Thyroid gland (tissue), 4 donors: ENCODE data around the gene OR6A2. TPM values are rescaled to one million over a fixed set of nuclear protein-coding genes. Genes with fewer than 3 reads are reported as not detected.
"Not testable (repeated sequence)": the region's sequence is repeated elsewhere in the genome, so short reads cannot be mapped to it uniquely, and the experiment has no call there.

ENCODE experiments used
- DNase-seq, 2 donors: peaks; one replicate each; pipeline ENCODE4 v3.0.0-alpha.2; 2019
- H3K27ac ChIP-seq, 3 donors: fragments of 200-600 bp; sonication (generic); 1 replicate in 2 of 3; 2 replicates in 1 of 3; pipeline ENCODE4 v1.5.1; 2016 to 2019; ENCODE audit warnings: mild to moderate bottlenecking in 1 of 3, moderate library complexity in 1 of 3
- H3K27me3 ChIP-seq: fragments of 200-600 bp; sonication (generic); one replicate; pipeline ENCODE4 v1.5.1; 2019
- H3K36me3 ChIP-seq, 2 donors: fragments of 200-600 bp; sonication (generic); one replicate each; pipeline ENCODE4 v1.5.1; 2016 to 2019
- H3K4me1 ChIP-seq, 2 donors: fragments of 200-600 bp; sonication (generic); one replicate each; pipeline ENCODE4 v1.5.1; 2017 to 2019
- H3K4me3 ChIP-seq, 3 donors: fragments of 200-600 bp; sonication (generic); replicated peaks in 1 of 3; 1 replicate in 2 of 3; 2 replicates in 1 of 3; pipeline ENCODE4 v1.5.1; 2016; ENCODE audit warnings: mild to moderate bottlenecking in 1 of 3
- H3K9me3 ChIP-seq: fragments of 200-600 bp; sonication (generic); one replicate; pipeline ENCODE4 v1.5.1; 2017
- POLR2A ChIP-seq, 2 donors: fragments of 450-650 bp; IDR thresholded peaks; one replicate each; pipeline ENCODE4 v1.6.1; 2017; ENCODE audit warnings: antibody characterized with exemption in 2 of 2, mild to moderate bottlenecking in 2 of 2, moderate library complexity in 1 of 2
- WGBS, 2 donors: methylation state at CpG; one replicate each; pipeline ENCODE4 v1.1.5; 2017; 5-methylcytosine and 5-hydroxymethylcytosine counted together
- intact Hi-C: fragments of 100-400 bp; cut with DNase I; formaldehyde crosslinking; loops from one replicate; pipeline ENCODE4 v1.15.1; 2023
- total RNA-seq, 4 donors: library from RNA; depleted of rRNA; stranded (reverse); fragments of >200 nt; gene quantifications; one replicate each; pipeline ENCODE4 v1.2.3, GENCODE V29; 2016
- TF ChIP-seq, protein P1 (sequence below), 6 experiments: fragments of 200-600 bp in 3 of 6; fragments of 450-650 bp in 3 of 6; sonication (generic) in 3 of 6; IDR thresholded peaks; one replicate each; pipeline ENCODE4 v1.5.1; 2016 to 2019; ENCODE audit warnings: antibody characterized with exemption in 6 of 6, mild to moderate bottlenecking in 2 of 6, inconsistent platforms in 1 of 6, moderate library complexity in 1 of 6

The OR6A2 gene
- total RNA-seq, 4 donors from 2014 or later, result 0.27 to 0.92 (median 0.67) TPM

DNA sequence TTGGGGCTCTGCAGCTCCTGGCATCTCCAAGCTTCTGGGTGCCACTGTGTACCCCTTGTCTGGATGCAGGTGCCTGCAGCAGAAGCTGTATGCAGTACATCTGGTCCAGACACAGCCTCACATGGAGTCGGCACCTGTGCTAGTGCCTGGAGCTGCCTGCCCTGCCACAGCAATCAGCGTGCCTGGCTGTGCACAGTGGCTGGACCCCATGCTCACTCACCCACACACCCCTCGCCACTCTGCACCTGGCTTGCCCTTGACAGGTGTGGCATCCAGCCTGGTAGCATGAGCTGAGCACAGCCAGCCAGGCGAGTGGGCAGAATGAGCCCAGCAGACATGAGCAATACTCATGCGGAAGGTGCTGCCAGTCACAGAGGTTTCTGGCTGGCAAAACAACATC lies 19.5 kb upstream of the OR6A2 start:
- Histone ChIP-seq H3K27me3 (no peaks in the 10 kb centered on the region), H3K36me3 (no peaks in the 10 kb centered on the region), H3K9me3 (no peaks in the 10 kb centered on the region), H3K4me3 (no peak overlapping the region), H3K27ac (no peak overlapping the region), H3K4me1 (no peaks in the 10 kb centered on the region)
- 98 to 100% methylated on average over 3 to 4 of the region's 5 CpGs for WGBS, 2 donors
- intact Hi-C loops, result no loop called here
- DNase-seq, result no peak
- TF ChIP-seq, protein P1, sequence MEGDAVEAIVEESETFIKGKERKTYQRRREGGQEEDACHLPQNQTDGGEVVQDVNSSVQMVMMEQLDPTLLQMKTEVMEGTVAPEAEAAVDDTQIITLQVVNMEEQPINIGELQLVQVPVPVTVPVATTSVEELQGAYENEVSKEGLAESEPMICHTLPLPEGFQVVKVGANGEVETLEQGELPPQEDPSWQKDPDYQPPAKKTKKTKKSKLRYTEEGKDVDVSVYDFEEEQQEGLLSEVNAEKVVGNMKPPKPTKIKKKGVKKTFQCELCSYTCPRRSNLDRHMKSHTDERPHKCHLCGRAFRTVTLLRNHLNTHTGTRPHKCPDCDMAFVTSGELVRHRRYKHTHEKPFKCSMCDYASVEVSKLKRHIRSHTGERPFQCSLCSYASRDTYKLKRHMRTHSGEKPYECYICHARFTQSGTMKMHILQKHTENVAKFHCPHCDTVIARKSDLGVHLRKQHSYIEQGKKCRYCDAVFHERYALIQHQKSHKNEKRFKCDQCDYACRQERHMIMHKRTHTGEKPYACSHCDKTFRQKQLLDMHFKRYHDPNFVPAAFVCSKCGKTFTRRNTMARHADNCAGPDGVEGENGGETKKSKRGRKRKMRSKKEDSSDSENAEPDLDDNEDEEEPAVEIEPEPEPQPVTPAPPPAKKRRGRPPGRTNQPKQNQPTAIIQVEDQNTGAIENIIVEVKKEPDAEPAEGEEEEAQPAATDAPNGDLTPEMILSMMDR (IDR thresholded peaks at IDR 0.05), result no peak
- no peak for TF ChIP-seq POLR2A (IDR thresholded peaks at IDR 0.05)

DNA sequence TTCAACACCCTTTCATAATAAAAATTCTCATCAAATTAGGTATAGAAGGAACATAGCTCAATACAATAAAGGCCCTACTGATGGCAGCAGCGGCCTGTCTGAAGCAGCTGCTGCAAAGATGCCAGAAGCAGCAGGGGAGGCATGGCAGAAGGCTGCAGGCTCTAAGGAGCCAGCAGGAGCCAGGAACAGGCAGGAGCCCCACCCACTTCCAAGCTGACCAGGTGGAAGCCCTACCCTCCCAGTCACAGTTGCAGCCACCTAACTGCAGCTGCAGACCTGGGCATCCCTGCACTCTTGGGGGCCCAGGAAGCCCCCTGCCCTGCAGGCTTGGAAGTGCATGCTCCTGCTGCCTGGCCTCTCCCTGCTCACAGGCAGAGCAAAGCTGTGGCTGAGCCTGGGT lies 18.2 kb upstream of the OR6A2 start:
- TF ChIP-seq, protein P1 (IDR thresholded peaks at IDR 0.05), result no peak
- no peak for TF ChIP-seq POLR2A (IDR thresholded peaks at IDR 0.05)
- WGBS, 2 donors, result 67 to 71% methylated on average over 1 of the region's 1 CpG
- no peaks in the 10 kb centered on the region for H3K4me1 ChIP-seq

DNA sequence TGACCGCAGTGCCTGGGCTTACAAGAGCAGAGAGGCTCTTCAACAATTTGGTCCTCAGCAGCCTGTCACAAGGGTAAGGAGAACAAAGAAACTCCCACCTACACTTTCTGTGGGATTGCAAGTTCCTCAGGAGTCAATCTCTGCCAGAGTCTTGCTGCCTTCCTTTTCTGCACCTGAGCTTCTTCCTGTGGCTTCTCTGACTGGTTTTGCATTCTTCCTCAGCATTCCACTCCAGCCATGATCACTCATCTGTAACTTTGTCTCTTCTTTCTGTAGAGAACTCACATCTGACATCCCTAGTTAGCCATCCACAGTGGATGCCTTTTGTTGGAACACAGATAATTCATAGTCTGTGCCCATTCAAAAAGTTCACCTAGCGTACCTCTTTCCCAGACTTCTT lies 14.2 kb upstream of the OR6A2 start:
- Histone ChIP-seq H3K36me3 (no peaks in the 10 kb centered on the region), H3K27me3 (no peaks in the 10 kb centered on the region), H3K27ac (no peak overlapping the region), H3K4me1 (no peaks in the 10 kb centered on the region), H3K4me3 (no peak overlapping the region), H3K9me3 (no peaks in the 10 kb centered on the region)
- TF ChIP-seq, protein P1 (IDR thresholded peaks at IDR 0.05), result no peak
- TF ChIP-seq POLR2A (IDR thresholded peaks at IDR 0.05), result no peak
- WGBS, 2 donors, result 44 to 61% methylated on average over 2 of the region's 2 CpGs
- intact Hi-C loops, result no loop called here
- DNase-seq, result no peak

More for the DNA sequence above, 18.2 kb upstream of the OR6A2 start:
- Histone ChIP-seq H3K27ac (no peak overlapping the region), H3K4me3 (no peak overlapping the region), H3K9me3 (no peaks in the 10 kb centered on the region), H3K36me3 (no peaks in the 10 kb centered on the region), H3K27me3 (no peaks in the 10 kb centered on the region)
- no peak for DNase-seq
- intact Hi-C loops, result no loop called here

DNA sequence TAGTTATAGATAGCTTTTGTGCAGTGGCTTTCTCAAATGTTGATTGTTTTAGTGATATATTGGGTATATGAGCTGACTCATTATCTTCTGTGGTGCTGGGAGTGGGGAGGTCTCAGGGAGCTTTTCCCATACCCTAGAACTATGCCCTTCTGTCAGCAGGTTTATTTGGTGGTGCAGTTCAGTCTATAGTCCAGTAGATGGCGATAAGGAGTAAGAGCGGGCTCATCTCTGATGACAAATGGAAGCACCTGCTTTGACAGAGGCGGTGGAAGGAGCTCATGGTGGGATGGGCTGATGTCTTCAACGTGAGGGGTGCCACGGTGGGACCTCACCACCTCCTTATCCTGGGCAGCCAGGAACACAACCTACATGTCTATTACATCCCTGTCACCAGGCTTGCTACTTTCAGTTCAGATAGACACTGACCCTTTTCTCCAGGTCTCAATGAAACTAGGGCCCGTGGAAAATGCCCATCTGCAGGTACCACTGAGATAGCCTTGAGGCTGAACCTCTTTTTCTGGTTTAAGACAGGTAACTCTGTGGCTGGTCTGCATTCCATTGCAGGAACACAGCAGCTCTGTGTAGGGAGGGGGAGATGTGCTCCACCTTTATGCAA lies 13.0 kb upstream of the OR6A2 start:
- no peaks in the 10 kb centered on the region for H3K36me3 ChIP-seq
- TF ChIP-seq, protein P1 (IDR thresholded peaks at IDR 0.05), result peak; percentile 38 to 93 (median 58)
- TF ChIP-seq POLR2A (IDR thresholded peaks at IDR 0.05), result no peak
- no peak overlapping the region for H3K27ac ChIP-seq
- DNase-seq, result no peak
- no peaks in the 10 kb centered on the region for H3K27me3 ChIP-seq
- WGBS, 2 donors, result 13 to 20% methylated on average over 6 of the region's 6 CpGs
- H3K4me1 ChIP-seq, result no peaks in the 10 kb centered on the region
- H3K9me3 ChIP-seq, result no peaks in the 10 kb centered on the region
- intact Hi-C loops, result no loop called here
- no peak overlapping the region for H3K4me3 ChIP-seq

DNA sequence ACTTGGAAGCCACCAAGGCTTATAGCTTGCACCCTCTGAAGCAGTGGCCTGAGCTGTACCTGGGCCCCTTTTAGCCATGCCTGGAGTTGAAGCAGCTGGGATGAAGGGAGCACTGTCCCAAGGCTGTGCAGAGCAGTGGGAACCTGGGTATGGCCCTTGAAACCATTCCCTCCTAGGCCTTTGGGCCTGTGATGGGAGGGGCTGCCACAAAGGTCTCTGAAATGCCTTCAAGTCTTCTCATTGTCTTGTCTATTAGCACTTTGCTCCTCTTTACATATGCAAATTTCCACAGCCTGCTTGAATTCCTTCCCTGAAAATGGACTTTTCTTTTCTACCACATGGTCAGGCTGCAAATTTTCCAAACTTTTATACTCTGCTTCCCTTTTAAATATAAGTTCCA lies 1.6 kb upstream of the OR6A2 start:
- H3K27ac ChIP-seq, H3K9me3 ChIP-seq, DNase-seq, H3K4me3 ChIP-seq, H3K27me3 ChIP-seq, H3K36me3 ChIP-seq, H3K4me1 ChIP-seq, intact Hi-C loops: not testable (repeated sequence)

DNA sequence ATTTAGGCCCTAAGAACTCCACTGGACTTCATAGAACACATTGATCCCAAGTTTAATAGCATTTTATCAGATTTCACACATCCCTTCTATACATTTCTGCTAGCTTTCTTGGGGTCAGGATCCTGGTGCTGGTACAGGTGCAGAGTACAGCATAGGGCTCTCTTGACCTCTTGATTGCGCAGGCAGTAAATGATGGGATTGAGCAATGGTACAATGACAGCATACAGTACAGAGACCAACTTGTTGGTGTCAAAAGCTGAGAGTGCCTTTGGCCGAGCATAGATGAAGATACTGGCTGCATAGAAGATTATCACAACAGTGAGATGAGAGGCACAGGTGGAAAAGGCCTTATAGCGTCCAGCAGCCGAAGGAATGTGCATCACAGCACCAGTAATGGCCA lies 4.8 kb downstream of the OR6A2 start:
- no peak overlapping the region for H3K27ac ChIP-seq
- no peaks in the 10 kb centered on the region for H3K36me3 ChIP-seq
- no peaks in the 10 kb centered on the region for H3K27me3 ChIP-seq
- intact Hi-C loops, result no loop called here
- H3K4me1 ChIP-seq, result no peaks in the 10 kb centered on the region
- 89 to 91% methylated on average over 4 of the region's 4 CpGs for WGBS, 2 donors
- H3K4me3 ChIP-seq, result no peak overlapping the region
- no peak for DNase-seq
- TF ChIP-seq, protein P1 (IDR thresholded peaks at IDR 0.05), result no peak
- no peak for TF ChIP-seq POLR2A (IDR thresholded peaks at IDR 0.05)
- H3K9me3 ChIP-seq, result no peaks in the 10 kb centered on the region
